Tibial artery (tissue), 4 donors: ENCODE measurements around the gene PALM3.
"Not testable (repeated sequence)": the region's sequence is repeated elsewhere in the genome, so short reads cannot be mapped to it uniquely, and the experiment has no call there.

Experiments
- DNase-seq, 2 donors: peaks; one replicate each; pipeline ENCODE4 v3.0.0-alpha.2; 2019
- H3K27ac ChIP-seq, 2 donors: fragments of 200-600 bp; sonication (generic) in 1 of 2; 1 replicate in 1 of 2; 2 replicates in 1 of 2; pipeline ENCODE4 v1.5.1; 2018 to 2019; ENCODE audit warnings: mild to moderate bottlenecking in 1 of 2
- H3K27me3 ChIP-seq, 2 donors: fragments of 200-600 bp; sonication (generic) in 1 of 2; one replicate each; pipeline versions ENCODE4 v1.5.1 to v1.6.0; 2016 to 2019
- H3K36me3 ChIP-seq, 3 donors: fragments of 200-600 bp; sonication (generic) in 2 of 3; one replicate each; pipeline ENCODE4 v1.5.1; 2016 to 2019; ENCODE audit warnings: mild to moderate bottlenecking in 2 of 3
- H3K4me1 ChIP-seq, 4 donors: fragments of 200-600 bp; sonication (generic) in 2 of 4; 1 replicate in 3 of 4; 2 replicates in 1 of 4; pipeline ENCODE4 v1.5.1; 2016 to 2019
- H3K4me3 ChIP-seq, 2 donors: fragments of 200-600 bp; sonication (generic) in 1 of 2; 1 replicate in 1 of 2; 2 replicates in 1 of 2; pipeline ENCODE4 v1.5.1; 2018 to 2019; ENCODE audit warnings: mild to moderate bottlenecking in 2 of 2
- H3K9me3 ChIP-seq, 3 donors: fragments of 200-600 bp; sonication (generic) in 1 of 3; one replicate each; pipeline ENCODE4 v1.5.1; 2016 to 2019
- CTCF ChIP-seq, 2 experiments: fragments of 200-600 bp in 1 of 2; fragments of 450-650 bp in 1 of 2; IDR thresholded peaks; one replicate each; pipeline ENCODE4 v1.5.1; 2017 to 2019; ENCODE audit warnings: antibody characterized with exemption in 2 of 2, mild to moderate bottlenecking in 1 of 2, moderate library complexity in 1 of 2
- intact Hi-C: fragments of 100-400 bp; cut with DNase I; formaldehyde crosslinking; loops from one replicate; pipeline ENCODE4 v1.15.0; 2023; ENCODE audit warnings: low total_unique reads

PALM3 gene

GRCh38 chr19:14022469-14022868 is 39.4 kb downstream of the PALM3 start:
- intact Hi-C loops: no loop called here
- Histone ChIP-seq H3K36me3 (no peaks in the 10 kb centered on the region), H3K4me1 (no peaks in the 10 kb centered on the region), H3K27me3 (no peaks in the 10 kb centered on the region), H3K4me3 (no peak overlapping the region), H3K27ac (no peak overlapping the region), H3K9me3 (no peaks in the 10 kb centered on the region)
- DNase-seq: no peak
- TF ChIP-seq CTCF (IDR thresholded peaks at IDR 0.05): no peak

- intact Hi-C loops: no loop called here
- Histone ChIP-seq H3K4me3 (no peak overlapping the region), H3K27ac (no peak overlapping the region), H3K36me3 (no peaks in the 10 kb centered on the region), H3K27me3 (no peaks in the 10 kb centered on the region), H3K9me3 (no peaks in the 10 kb centered on the region), H3K4me1 (no peaks in the 10 kb centered on the region)
- DNase-seq: no peak
- TF ChIP-seq CTCF (IDR thresholded peaks at IDR 0.05): no peak
These were observed 40.4 kb downstream of the PALM3 start for GRCh38 chr19:14021474-14021873.

GRCh38 chr19:14019739-14020138 is 42.1 kb downstream of the PALM3 start:
- H3K4me1 ChIP-seq, H3K9me3 ChIP-seq, DNase-seq, H3K27me3 ChIP-seq, H3K36me3 ChIP-seq, H3K4me3 ChIP-seq, intact Hi-C loops, H3K27ac ChIP-seq: not testable (repeated sequence)

- Histone ChIP-seq H3K9me3 (no peaks in the 10 kb centered on the region), H3K36me3 (no peaks in the 10 kb centered on the region), H3K27ac (no peak overlapping the region), H3K4me3 (no peak overlapping the region), H3K27me3 (no peaks in the 10 kb centered on the region), H3K4me1 (no peaks in the 10 kb centered on the region)
- TF ChIP-seq CTCF (IDR thresholded peaks at IDR 0.05): no peak
- DNase-seq: no peak
- intact Hi-C loops: no loop called here
These were observed 42.8 kb downstream of the PALM3 start for GRCh38 chr19:14019100-14019499.

GRCh38 chr19:14015524-14016035 is 46.3 kb downstream of the PALM3 start:
- H3K9me3 ChIP-seq: no peaks in the 10 kb centered on the region
- no peak overlapping the region for H3K4me3 ChIP-seq
- no peaks in the 10 kb centered on the region for H3K36me3 ChIP-seq
- DNase-seq: no peak
- TF ChIP-seq CTCF (IDR thresholded peaks at IDR 0.05): no peak
- no peak overlapping the region for H3K27ac ChIP-seq
- no peaks in the 10 kb centered on the region for H3K4me1 ChIP-seq
- intact Hi-C loops: no loop called here
- no peaks in the 10 kb centered on the region for H3K27me3 ChIP-seq

GRCh38 chr19:14012378-14012915 is 49.4 kb downstream of the PALM3 start:
- no peaks in the 10 kb centered on the region for H3K27me3 ChIP-seq
- intact Hi-C loops: no loop called here
- no peaks in the 10 kb centered on the region for H3K9me3 ChIP-seq
- H3K27ac ChIP-seq: no peak overlapping the region
- no peak for DNase-seq
- no peak overlapping the region for H3K4me3 ChIP-seq
- no peaks in the 10 kb centered on the region for H3K36me3 ChIP-seq
- no peaks in the 10 kb centered on the region for H3K4me1 ChIP-seq
- no peak for TF ChIP-seq CTCF (IDR thresholded peaks at IDR 0.05)
